NK-92 (cell line): ENCODE data around the gene DPPA4.

Source experiments
- DNase-seq: peaks from one replicate; lab custom pipeline; 2025; ENCODE audit not compliant: unreplicated experiment; lab: John Stamatoyannopoulos, UW

Gene DPPA4

GRCh38 chr3:109339197-109339596, 1.9 kb upstream of the DPPA4 start:
- no peak for DNase-seq

- DNase-seq, result no peak
Measured at GRCh38 chr3:109338322-109338721, 976 bp upstream of the DPPA4 start.

GRCh38 chr3:109336291-109336861, 970 bp downstream of the DPPA4 start:
- no peak for DNase-seq

DNA sequence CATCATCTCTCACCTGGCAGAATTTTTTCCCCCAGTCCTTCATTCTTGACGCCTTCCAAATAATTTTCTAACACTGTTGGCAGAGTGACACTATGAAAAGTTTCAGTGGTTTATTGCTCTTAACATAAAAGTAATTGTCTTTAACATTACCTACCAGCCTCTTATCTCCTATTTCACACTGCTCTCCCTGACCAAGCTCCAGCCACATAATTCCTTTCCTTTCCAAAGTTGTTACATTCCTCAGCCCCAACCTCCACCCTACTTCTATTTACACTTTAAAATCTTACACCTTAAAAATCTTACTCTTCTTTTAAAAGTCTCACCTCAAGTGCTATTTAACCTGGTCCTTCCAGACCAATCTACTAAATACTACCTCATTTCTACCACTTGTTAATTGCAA, 2.8 kb downstream of the DPPA4 start:
- DNase-seq, result no peak

- no peak for DNase-seq
Measured at GRCh38 chr3:109331692-109332091, 5.7 kb downstream of the DPPA4 start.

- DNase-seq, result no peak
Measured at GRCh38 chr3:109330405-109330804, 6.9 kb downstream of the DPPA4 start.

DNA sequence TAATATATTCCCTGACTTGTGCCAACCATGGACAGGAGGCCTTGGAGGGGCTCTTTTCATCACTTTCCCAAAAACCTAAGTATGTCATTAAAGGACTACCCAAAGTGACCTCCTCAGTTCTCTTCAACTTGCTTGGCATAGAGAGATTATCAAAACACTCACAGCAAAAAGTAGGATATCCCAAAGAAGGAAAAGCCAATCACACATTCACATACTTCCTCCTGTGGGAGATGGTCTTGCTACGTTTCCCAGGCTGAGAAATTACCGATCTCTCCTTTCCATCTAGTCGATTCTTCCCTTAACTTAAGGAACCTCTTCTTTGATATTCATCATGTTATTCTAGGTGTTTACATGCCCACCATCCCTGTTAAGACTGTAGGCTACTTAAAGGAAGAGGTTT, 9.1 kb downstream of the DPPA4 start:
- no peak for DNase-seq

- DNase-seq, result no peak
Measured at GRCh38 chr3:109325657-109326056, 11.7 kb downstream of the DPPA4 start.

DNA sequence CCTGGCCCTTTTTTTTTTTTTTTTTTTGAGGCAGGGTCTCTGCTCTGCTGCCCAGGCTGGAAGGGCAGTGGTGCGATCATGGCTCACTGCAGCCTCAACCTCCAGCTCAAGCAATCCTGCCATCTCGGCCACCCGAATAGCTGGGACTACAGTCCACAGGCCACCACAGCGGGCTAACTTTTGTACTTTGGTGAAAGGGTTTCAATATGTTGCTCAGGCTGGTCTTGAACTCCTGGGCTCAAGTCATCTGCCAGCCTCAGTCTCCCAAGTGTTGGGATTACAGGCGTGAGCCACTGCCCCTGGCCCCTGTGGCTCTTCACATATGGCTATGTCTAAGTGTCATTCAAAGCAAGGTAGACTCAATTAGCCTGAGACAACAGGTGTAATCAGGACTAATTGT, 12.2 kb downstream of the DPPA4 start:
- DNase-seq, result no peak

DNA sequence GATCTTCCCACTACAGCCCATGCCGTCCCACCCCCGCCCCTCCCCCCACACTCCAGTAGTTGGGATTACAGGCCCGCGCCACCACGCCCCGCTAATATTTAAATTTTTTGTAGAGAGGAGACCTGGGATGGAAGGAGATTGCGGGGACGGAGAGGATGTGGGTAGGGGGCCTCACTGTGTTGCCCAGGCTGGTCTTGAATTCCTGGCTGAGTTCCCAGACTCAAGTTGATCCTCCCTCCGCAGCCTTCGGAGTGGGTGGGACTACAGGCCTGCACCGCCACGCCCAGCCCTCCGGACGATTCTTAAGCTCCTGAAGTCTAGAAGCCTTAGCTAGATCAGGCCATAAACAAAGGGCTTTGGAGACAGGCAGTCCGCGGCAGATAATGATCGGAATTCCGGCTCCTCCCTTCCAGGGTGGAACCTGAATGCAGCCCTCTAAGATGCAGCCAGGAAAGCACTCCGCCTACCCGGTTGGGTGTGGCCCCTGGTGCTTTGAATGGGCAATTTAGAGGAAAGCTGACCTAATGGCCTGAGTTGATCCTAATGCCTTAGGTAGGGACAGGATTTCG, 21.1 kb downstream of the DPPA4 start, which contains the start of gene DPPA2:
Gene DPPA2, minus strand, starts transcription at position 356 of the 569 bp plus-strand sequence. CDS start 1,975 bp downstream, outside the sequence.
- no peak for DNase-seq

GRCh38 chr3:109313061-109313460, 24.3 kb downstream of the DPPA4 start:
- DNase-seq, result no peak

- no peak for DNase-seq
Measured at GRCh38 chr3:109297496-109297895, 39.9 kb downstream of the DPPA4 start.

DNA sequence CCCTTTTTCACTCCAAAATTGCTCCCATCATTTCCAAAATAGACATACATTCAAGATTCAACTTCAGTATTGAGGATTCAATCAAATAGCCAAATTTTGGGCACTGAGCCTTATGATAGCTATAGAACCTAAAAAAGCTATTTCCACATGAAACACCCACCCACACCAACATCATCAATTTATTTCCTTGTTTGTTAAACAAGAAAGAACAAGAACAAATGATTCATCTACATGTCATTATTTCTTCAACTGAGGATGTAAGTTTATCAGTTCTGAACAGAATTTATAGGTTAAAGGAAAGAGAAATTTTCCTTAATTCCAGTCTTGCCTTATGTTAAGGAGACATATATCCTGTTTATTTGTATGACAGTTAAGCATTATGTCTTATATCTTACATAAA, 53.3 kb downstream of the DPPA4 start:
- no peak for DNase-seq

GRCh38 chr3:109278546-109278945, 58.8 kb downstream of the DPPA4 start:
- DNase-seq, result no peak

DNA sequence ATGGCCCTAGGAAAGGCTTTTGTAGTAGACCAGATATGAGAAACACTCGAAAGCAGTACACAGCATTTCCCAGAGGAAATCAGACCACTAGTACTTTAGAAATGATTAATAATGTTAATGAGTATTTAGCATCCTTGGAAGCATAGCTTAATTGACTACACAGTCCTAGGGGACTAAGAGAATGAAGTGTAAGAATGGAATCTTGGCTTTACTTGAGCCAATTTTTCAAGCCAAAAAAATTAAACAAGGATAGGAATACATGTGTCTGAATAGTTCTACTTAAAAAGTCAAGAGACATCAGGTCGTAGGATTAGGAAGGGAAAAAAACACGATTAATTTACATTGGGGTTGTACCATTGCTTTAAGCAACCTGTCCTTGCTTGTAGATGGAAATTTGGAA, 59.2 kb downstream of the DPPA4 start:
- DNase-seq, result no peak
